A549 (cell line): ENCODE measurements around the gene PLCH2.

Source experiments
- EP300 ChIP-seq, 2 experiments: fragments of >200 bp; sonication (Bioruptor Twin); formaldehyde crosslinking; IDR thresholded peaks; 2 replicates in 1 of 2; 3 replicates in 1 of 2; pipeline ENCODE4 v1.6.1; 2016 to 2017
- KDM5A ChIP-seq: fragments of 200-600 bp; sonication (generic); IDR thresholded peaks from 2 replicates; pipeline ENCODE4 v1.6.1; 2016; ENCODE audit warnings: antibody characterized with exemption, mild to moderate bottlenecking
- PHF8 ChIP-seq: fragments of 200-600 bp; sonication (generic); IDR thresholded peaks from 2 replicates; pipeline ENCODE4 v1.6.1; 2016; ENCODE audit warnings: low read depth, mild to moderate bottlenecking, antibody characterized with exemption, moderate library complexity, borderline replicate concordance
- POLR2A ChIP-seq: IDR thresholded peaks from 2 replicates; pipeline ENCODE4 v1.6.1; 2012; ENCODE audit warnings: mild to moderate bottlenecking, low read length
- ZFP36 ChIP-seq: fragments of 450-650 bp; IDR thresholded peaks from 2 replicates; pipeline ENCODE4 v1.6.1; 2014; ENCODE audit warnings: borderline replicate concordance; ENCODE audit not compliant: partially characterized antibody

GRCh38 chr1:2479186-2479585 lies 3.1 kb downstream of the PLCH2 start:
- TF ChIP-seq PHF8 (no peak), ZFP36 (no peak), EP300 (IDR thresholded peaks at IDR 0.05) (no peak), KDM5A (no peak), POLR2A (no peak)
